Hindlimb muscle (tissue), 1 donor: Measurements from ENCODE around the gene FASLG. TPM values are rescaled to one million over a fixed set of nuclear protein-coding genes. Genes with fewer than 3 reads are reported as not detected.

Experiments used
- DNase-seq: peaks from one replicate; pipeline ENCODE4 v3.0.0-alpha.2; 2013
- polyA plus RNA-seq: library from polyadenylated mRNA; unstranded; fragments of 120-200 nt; gene quantifications from one replicate; pipeline ENCODE4 v1.2.1, GENCODE V29; 2013; ENCODE audit not compliant: insufficient read length

FASLG gene
- polyA plus RNA-seq, 1 donor = 0.14 TPM

GRCh38 chr1:172647110-172647564, 11.8 kb upstream of the FASLG start:
- no peak for DNase-seq

GRCh38 chr1:172647987-172648386, 10.9 kb upstream of the FASLG start:
- no peak for DNase-seq

- no peak for DNase-seq
Measured at GRCh38 chr1:172650474-172651193, 8.3 kb upstream of the FASLG start.

GRCh38 chr1:172653015-172653709, 5.7 kb upstream of the FASLG start:
- no peak for DNase-seq

DNA sequence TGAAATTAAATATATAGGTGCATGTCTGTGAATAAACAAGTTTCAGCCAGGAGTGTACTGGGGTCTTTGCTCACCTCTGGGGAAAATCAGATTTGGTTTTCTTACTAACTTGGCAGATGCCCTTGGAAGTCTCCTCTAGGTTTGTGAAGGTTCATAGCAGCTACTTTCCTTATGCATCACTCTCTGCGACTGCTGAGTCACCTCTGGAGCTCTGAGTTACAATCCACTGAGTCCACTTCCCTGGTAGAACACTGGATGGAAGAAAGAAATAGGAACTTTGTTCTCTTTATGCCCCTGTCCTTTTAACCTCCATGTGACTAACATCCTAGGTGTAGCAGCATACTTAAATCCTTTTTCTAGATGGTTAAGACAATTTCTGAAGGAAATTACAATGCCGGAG, 4.4 kb upstream of the FASLG start:
- DNase-seq = no peak

DNA sequence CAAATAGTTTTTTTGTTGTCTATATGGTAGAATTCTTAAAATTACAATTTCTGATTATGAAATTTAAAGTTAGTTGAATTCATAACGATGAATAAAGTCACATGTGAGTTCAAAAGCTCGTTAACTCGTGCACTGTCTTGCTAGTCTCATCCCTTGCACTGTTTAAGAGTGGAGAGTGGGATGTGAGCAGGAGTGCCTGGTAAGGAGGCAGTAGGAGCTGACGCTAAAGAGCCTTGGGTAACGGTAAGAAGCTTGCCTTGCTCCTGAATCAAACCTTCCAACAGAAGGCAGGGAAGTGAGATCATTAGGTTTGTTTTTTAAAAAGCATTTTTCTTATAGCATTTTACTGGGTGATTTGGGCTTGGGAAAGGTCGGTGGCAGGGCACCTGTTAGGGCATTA, 2.3 kb upstream of the FASLG start:
- no peak for DNase-seq

DNA sequence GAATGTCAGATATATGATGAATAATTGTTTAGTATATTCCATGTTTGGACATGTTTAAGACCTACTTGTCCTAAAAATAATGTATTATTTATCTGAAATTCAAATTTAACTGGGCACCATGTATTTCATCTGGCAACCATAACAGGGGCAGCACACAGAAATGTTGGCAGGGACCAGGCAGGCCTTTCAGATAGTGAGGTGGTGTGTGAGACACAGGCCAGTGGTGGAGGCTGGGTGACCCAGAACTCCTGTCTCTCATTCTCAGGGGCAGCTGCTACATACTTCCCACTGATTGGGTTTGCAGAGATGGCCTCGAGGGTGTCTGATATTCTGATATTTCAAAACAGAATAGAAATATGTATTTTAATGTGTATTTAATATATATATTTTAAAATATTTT, 1.3 kb upstream of the FASLG start:
- no peak for DNase-seq

DNA sequence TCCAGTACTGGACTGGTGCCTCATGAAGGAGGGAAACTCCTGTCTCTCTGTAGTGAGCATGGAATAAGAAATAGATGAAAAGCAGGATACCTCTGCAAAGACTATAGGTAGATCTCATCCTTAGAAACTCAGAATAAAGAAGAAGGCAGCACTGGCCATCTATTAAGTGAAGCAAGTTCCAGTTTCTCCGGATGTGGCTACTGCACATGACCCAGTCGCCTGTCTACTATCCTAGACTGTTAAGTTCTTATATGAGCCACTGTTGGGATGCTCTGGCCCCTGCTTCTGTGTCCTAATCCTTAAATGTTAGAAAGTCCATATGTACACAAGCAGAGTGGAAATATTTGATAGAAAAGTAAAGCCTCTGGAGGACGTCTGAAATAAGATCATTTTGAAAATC, 2.2 kb downstream of the FASLG start:
- no peak for DNase-seq

GRCh38 chr1:172662464-172663109, 3.7 kb downstream of the FASLG start:
- no peak for DNase-seq

DNA sequence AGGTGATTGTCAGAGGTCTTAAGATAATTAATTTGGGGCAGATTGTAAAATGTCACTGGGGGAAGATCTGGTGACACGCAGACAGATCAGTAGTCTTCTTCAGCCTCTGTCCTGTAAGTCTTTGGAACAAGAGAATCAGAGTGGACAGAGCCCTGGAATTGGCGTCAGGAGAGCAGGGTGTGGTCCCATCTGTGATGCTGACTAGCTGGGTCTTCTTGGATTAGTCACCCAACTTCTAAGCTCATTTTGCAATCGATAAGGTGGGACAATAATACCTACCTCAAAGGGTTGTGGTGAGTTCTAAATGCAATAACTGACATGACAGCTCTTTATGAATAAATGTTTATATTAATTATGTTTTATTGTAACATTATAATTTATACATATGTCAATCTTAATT, 4.8 kb downstream of the FASLG start:
- DNase-seq = no peak

- DNase-seq = no peak
Measured at GRCh38 chr1:172668097-172668496, 9.2 kb downstream of the FASLG start.

DNA sequence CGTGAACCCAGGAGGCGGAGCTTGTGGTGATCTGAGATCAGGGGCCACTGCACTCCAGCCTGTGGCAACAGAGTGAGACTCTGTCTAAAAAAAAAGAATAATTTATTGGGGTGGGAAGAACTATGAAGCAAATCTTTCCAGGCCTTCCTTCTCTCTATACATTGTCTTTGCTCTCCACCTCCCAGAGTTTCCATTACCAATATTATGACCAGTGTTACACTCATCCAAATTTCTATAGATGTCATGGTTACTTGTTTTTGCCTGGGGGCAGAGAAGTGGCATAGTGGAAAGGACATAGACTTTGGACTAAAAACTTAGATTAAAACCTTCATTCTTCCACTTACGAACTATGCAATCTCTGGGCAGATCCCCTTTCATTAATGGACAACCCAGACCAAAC, 10.1 kb downstream of the FASLG start:
- DNase-seq = no peak

GRCh38 chr1:172670316-172670715, 11.4 kb downstream of the FASLG start:
- DNase-seq = no peak

- no peak for DNase-seq
Measured at GRCh38 chr1:172670791-172671190, 11.9 kb downstream of the FASLG start.

DNA sequence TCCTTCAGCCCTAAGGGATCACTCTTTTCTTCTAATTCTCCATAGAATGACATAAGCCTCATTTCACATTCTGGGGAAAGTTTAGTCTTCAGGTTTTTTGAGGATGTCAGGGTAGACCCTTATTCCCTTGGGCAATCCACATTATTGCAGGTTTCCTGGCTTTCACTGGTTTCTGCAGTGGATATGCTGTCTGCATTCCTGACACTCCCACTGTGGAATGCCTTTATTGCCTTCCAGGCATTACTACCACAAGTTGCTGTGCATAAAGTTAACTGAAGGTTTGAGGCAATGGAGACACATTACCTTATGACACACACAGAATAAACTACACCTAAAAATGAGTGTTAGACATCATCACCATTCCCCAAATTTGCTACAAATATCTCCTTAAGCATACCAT, 12.7 kb downstream of the FASLG start:
- DNase-seq = no peak

DNA sequence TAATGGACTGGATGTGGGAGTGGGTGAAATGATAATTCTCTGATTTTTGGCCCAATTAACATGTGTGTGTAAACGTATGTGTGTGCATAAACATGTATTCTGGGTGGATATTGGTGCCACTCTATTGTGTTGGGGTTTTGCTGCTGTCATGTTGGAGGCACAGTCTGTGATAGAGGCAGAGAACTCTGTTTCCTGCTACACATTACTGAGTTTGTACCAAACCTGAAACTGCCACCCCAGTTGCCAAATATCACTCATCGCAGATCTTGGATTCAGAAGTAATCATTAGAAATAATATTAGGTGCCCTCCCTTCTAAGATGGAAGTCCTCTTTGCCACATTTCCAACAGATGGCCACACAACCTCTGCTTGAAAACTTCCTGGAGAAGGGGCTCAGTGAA, 13.8 kb downstream of the FASLG start:
- DNase-seq = no peak

- no peak for DNase-seq
Measured at GRCh38 chr1:172673761-172674160, 14.9 kb downstream of the FASLG start.

- no peak for DNase-seq
Measured at GRCh38 chr1:172674831-172675613, 16.1 kb downstream of the FASLG start.

GRCh38 chr1:172679000-172679772, 20.3 kb downstream of the FASLG start:
- no peak for DNase-seq

GRCh38 chr1:172680244-172680643, 21.3 kb downstream of the FASLG start:
- DNase-seq = no peak

GRCh38 chr1:172680733-172681275, 21.9 kb downstream of the FASLG start:
- DNase-seq = no peak

GRCh38 chr1:172682812-172683211, 23.9 kb downstream of the FASLG start:
- no peak for DNase-seq
